HepG2 (cell line): Measurements from ENCODE around the gene MEDAG. TPM values are rescaled to one million over a fixed set of nuclear protein-coding genes. Genes with fewer than 3 reads are reported as not detected.

Experiments used
- FOXP1 ChIP-seq, 2 experiments: fragments of 450-650 bp in 1 of 2; IDR thresholded peaks; 2 replicates each; pipeline ENCODE4 v1.6.1; 2017 to 2018; ENCODE audit warnings: antibody characterized with exemption in 1 of 2
- GATA4 ChIP-seq: sonication (generic); IDR thresholded peaks from 2 replicates; pipeline ENCODE4 v1.6.1; 2016; ENCODE audit warnings: antibody characterized with exemption, low read depth, borderline replicate concordance
- GMEB2 ChIP-seq: IDR thresholded peaks from 2 replicates; pipeline ENCODE4 v1.6.1; 2016; ENCODE audit warnings: missing biosample characterization, missing genetic modification reagents, low read depth
- MAX ChIP-seq: IDR thresholded peaks from 2 replicates; pipeline ENCODE4 v1.6.1; 2012; ENCODE audit warnings: inconsistent platforms
- MXI1 ChIP-seq: IDR thresholded peaks from 3 replicates; pipeline ENCODE4 v1.6.1; 2012; ENCODE audit warnings: low read depth, low read length, inconsistent platforms, borderline replicate concordance
- MYC ChIP-seq: sonication (generic); formaldehyde crosslinking; IDR thresholded peaks from 2 replicates; pipeline ENCODE4 v1.9.0; 2021; ENCODE audit warnings: missing genetic modification reagents, borderline replicate concordance
- PHF21A ChIP-seq: sonication (generic); formaldehyde crosslinking; IDR thresholded peaks from 2 replicates; pipeline ENCODE4 v1.5.0; 2020; ENCODE audit warnings: mild to moderate bottlenecking, missing genetic modification reagents
- RFX1 ChIP-seq: fragments of 450-650 bp; IDR thresholded peaks from 2 replicates; pipeline ENCODE4 v1.6.1; 2017
- TFAP4 ChIP-seq: sonication (generic); IDR thresholded peaks from 2 replicates; pipeline ENCODE4 v1.6.1; 2016; ENCODE audit warnings: low read depth, borderline replicate concordance
- ZFY ChIP-seq: sonication (generic); formaldehyde crosslinking; IDR thresholded peaks from 2 replicates; pipeline ENCODE4 v1.4.0; 2020; ENCODE audit warnings: missing genetic modification reagents
- ZNF569 ChIP-seq: sonication (generic); formaldehyde crosslinking; IDR thresholded peaks from 2 replicates; pipeline ENCODE4 v1.5.0; 2020; ENCODE audit warnings: mild to moderate bottlenecking, missing genetic modification reagents, moderate library complexity, borderline replicate concordance
- ZNF670 ChIP-seq: sonication (generic); formaldehyde crosslinking; IDR thresholded peaks from 2 replicates; pipeline ENCODE4 v1.8.0; 2022; ENCODE audit warnings: mild to moderate bottlenecking, missing genetic modification reagents, borderline replicate concordance
- ZNF839 ChIP-seq: sonication (generic); formaldehyde crosslinking; IDR thresholded peaks from 2 replicates; pipeline ENCODE4 v1.4.0; 2020; ENCODE audit warnings: missing genetic modification reagents, mild to moderate bottlenecking, borderline replicate concordance
- polyA plus RNA-seq, 8 experiments: library from polyadenylated mRNA; depleted of rRNA in 3 of 8; stranded (reverse) in 7 of 8; unstranded in 1 of 8; fragments of >200 nt; fragmentation: Illumina TruSeq in 4 of 8; extraction: Trizol in 4 of 8; gene quantifications; 2 replicates each; pipeline versions ENCODE4 v1.2.1 to v1.2.3, GENCODE V29; 2011 to 2016; ENCODE audit warnings: low read depth in 4 of 8, missing spikeins in 1 of 8, mixed read lengths in 1 of 8; ENCODE audit not compliant: insufficient read depth in 1 of 8
- total RNA-seq, 5 experiments: library from RNA; depleted of rRNA; stranded (reverse); fragments of >200 nt; fragmentation: Illumina TruSeq; extraction: Trizol; gene quantifications; 2 replicates each; pipeline ENCODE4 v1.2.3, GENCODE V29; 2016; ENCODE audit warnings: low read depth in 1 of 5

Gene MEDAG
- total and polyA plus RNA-seq, 2 of the 13 experiments (the other 11 are each of a cell fraction or from before 2014, with no cell fraction given), result not detected

- TF ChIP-seq RFX1 (no peak), MXI1 (no peak), FOXP1 (IDR thresholded peaks at IDR 0.05) (no peak), FOXP1 (CRISPR knock-in tag; IDR thresholded peaks at IDR 0.05) (0 out of 2 replicates have a peak, but pooled peaks have one; percentile 22), ZNF670 (CRISPR knock-in tag) (no peak), ZNF839 (CRISPR knock-in tag) (no peak), PHF21A (CRISPR knock-in tag) (no peak), TFAP4 (peak; percentile 25; the same call in 1 of the 2 replicates), GMEB2 (no peak), MAX (peak; percentile 52; the same call in 1 of the 2 replicates), MYC (CRISPR knock-in tag) (peak; percentile 28; the same call in 1 of the 2 replicates), ZFY (CRISPR knock-in tag) (peak; percentile 22; the same call in 1 of the 2 replicates), GATA4 (0 out of 2 replicates have a peak, but pooled peaks have one; percentile 2), ZNF569 (no peak)
Measured at GRCh38 chr13:30907121-30907861, 1.2 kb downstream of the MEDAG start (continued).
